GM21515 (cell line): ENCODE measurements around the gene ARHGDIB.
A peak's percentile ranks its signal among the peaks of the same experiment; 100 is the strongest.

ENCODE experiments used
- ATAC-seq: cut with Tn5 transposase; IDR thresholded peaks from one replicate; pipeline ENCODE4 v1.9.1; 2021; ENCODE audit not compliant: unreplicated experiment

The ARHGDIB gene

DNA sequence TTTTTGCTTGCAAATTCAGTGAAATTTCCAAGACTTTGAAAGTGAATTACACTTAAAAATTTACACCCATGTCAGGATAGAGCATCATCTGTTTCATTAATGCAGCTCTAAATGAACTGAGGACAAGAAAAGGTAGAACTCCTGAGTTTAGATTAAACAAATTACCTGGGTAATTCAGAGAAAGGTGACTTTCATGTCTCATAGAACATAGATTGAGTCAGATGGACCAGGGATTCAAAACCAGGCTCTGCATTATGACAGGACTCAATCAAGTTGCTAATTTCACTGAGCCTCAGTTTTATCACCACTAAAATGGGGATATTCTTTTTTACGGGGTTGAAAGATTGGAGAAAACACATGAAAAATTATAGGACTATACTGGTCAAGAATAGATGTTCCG is 4.5 kb downstream of the ARHGDIB start:
- no peak for ATAC-seq

DNA sequence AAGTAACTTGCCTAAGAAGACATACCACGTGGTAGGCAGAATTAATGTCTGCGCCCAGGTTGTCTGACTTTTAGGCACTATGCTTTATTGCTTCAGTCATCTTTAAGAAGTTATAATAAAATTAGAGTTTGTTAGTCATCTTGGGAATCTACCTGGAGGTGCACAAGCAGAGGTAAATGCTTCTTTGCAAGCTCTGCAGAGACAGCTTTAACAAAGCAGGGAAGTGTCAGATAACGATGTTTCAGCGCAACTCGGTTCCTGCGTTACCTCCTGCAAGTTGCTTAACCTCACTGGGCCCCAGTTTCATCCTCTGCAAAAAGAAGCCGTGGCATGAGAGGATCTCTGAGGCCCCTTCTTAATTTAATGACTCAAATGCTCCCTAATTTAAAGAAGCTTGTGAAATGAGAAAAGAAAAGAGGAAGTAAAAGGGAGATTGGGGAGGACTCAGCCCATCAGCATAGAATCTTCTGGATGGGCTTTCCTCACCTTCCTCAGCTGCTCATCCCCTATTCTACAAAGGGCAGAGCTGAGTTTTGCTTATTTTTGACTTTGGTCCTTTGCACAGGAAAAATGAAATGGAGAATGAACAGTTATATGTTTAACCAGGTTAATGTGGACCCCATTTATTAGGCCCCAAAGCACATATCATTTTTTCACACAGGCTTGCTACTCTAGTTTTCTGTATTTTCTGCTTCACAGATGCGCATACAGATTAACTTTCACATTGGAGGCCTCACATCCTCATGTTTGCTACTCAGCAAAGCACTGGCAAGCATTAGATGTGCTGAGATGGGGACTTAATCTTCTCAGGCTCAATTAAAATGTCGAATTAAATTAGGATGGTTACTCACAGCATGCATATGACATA is 5.1 kb downstream of the ARHGDIB start:
- peak; percentile 31 for ATAC-seq

DNA sequence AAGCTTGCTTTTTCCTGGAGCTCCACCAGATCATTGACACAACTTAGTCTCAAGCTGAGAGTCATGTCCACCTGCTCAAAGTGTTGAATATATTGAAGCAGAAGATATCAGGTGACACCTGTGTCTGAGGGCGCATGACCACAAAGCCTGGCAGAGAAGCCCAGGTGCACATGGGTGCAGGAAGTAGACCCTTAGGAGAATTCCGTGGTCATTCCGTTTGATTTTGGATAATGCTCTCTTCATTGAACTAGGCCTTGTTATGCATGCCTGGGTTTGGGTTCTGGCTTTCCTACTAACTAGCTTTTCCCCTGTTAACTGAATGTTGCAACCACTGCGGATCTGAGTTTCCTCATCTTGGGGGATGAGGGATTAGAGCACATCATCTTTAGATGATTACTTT is 7.1 kb downstream of the ARHGDIB start:
- no peak for ATAC-seq

DNA sequence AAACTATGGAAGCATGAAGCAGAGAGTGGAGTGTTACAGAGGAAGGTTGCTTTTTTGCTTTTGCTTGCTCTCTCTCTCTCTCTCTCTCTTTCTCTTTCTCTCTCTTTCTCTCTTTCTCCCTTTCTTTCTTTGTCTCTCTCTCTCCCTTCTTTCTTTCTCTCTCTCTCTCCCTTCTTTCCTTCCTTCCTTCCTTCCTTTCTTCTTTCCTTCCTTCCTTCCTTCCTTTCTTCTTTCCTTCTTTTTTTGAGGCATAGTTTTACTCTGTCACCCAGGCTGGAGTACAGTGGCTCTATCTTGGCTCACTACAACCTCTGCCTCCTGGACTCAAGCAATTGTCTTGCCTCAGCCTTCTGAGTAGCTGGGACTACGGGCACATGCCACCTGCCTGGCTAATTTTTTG is 7.6 kb downstream of the ARHGDIB start:
- ATAC-seq: no peak

DNA sequence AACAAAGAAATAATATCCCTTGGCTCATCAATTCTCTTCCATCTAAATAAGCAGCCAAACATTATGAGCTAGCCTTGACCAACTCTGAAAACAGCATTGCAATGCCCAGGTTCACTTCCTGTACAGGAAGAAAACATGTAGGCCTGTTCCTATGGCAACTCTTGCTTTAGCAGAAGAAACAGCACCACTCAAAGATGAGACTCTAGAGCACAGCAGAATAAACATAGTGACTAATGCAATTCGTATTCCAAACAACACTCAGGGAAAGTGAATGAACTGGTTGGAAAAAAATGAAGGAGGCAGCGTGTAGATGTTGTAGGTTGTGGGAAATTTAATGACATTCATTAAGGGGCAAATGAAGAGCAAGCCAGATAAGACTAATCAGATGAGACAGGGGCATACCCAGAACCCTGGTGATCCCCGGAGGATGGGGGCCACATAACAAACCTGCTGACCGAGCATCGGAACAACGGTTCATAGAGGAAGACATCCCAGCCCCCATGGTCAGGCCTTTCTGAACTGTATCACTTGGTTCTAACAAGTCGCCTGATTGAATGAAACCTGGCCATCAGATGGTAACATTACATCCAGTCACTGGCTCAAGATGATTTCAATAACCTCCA is 9.0 kb downstream of the ARHGDIB start:
- ATAC-seq: peak; percentile 58

DNA sequence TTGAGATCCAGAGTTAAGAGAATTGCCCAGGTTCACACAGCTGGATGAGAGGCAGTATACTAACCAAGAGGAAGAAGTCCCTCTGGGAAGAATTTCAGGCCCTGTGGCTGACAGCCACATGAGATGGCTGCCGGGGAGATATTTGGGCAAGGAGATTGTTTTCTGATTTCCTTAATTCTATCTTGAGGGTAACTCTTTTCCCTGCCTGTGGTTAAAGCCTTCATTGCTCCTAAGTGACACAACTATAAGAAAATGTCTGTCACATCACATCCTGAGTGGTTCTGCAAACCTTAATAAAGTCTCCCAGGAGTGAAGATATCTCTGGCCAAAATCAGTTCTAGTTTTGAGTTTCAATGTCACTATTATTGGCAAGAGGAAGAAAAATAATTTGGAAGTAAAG is 9.6 kb downstream of the ARHGDIB start:
- no peak for ATAC-seq

DNA sequence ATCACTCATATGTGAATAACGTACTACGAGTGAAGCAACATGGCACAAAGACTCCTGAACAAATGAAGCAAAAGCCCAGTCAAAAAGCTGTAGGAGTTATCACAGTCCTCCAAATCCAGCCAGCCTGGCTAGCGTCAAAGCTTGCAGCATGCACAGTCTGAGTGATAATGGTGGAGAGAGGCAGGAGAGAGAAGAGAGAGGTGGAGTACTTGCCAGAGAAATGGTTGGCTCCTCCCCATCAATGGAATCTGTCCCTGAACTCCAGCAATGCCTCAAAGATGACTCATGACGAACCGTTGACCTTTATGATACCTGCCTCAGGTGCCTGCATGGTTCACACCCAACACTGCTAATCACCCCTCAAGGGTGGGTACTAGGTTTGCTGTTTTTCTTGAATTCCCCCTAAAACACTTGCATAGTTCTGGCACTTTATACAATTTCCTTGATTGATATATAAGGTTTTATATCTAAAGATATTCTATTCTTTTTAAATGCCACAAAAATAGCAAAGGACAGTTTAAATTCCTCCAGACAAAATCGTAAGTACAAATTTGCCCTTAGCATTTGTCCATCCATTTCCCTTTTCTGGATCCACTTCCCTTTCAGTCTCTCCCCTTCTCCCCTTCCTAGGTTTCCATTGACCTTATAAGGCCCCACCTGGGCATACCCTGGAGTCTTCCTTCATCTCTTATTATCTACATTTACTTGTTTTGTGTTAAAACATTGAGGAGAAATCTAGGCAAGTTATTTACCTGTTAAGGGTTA is 10.2 kb downstream of the ARHGDIB start:
- no peak for ATAC-seq

DNA sequence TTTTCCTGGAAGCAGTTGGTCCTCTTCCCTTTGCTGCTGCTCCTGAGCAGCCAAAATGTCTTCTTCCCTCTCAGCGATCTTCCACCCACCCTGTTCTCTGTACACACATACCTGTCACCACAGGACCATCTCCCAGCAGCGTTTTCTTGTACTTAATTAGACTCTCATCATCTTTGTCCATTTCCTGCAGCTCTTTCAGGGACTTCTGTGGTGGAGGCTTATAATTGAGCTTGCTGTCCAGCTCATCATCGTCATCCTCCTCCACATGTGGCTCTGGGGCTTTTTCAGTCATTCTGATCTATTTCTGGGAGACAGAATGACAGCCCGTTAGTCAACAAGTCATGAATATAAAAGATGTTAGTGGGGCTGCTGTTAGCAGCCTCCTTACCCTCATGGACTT is 11.0 kb downstream of the ARHGDIB start:
- no peak for ATAC-seq

DNA sequence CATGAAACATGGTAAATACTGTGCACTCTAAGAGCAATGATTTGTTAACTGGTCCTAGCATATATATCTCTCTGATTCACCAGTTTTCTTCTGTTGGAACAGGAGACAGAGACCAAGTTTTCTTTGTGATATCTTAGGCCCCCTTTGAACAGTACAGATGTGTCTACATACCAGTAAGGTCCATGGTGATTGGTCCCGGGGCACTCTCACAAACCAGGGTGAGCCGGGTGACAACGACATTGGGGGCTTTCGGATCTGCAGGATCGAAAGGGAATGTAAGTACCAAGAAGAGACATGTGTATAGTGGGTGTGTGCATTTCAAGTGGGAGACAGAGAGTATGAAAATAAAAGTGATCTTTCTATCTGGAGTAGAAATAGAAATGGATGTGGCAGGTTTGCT is 11.8 kb downstream of the ARHGDIB start:
- no peak for ATAC-seq

DNA sequence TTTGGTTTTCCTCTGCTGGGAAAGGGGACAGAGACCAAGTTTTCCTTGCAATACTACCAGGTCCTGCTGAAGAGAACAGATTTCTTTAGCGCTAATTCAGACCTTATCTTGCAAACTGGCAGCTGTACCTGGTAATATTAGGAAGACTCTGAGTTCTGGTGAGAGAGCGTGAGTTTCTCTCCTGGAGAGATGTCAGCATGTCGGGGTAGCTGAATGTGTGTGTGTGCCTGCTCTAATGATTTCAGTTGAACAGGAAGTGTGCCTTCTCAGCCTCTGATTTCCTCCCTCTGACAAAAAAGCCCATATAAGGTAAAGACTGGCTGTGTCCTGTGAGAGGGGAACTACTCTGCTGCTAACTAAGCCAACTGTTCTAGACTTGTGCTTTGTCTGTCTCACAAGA is 12.7 kb downstream of the ARHGDIB start:
- ATAC-seq: peak; percentile 93

DNA sequence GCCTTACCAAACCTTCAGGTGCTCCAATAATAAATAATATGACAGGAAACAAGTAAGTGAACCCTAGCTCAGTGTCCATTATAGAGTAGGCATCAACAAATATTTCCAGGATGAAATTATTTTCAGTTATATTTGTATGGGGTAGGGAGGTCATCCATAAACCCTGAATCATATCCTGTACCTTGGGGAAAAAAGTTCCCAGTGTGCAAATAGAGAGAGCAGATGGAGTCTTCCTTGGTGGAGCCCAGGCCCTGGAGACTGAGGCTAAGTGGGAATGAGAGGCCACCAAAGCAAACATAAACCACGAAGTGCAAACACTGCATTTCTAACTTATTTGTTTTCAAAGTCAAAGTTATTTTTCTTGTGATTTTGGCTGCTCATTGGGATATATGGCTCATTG is 14.5 kb downstream of the ARHGDIB start:
- ATAC-seq: no peak

DNA sequence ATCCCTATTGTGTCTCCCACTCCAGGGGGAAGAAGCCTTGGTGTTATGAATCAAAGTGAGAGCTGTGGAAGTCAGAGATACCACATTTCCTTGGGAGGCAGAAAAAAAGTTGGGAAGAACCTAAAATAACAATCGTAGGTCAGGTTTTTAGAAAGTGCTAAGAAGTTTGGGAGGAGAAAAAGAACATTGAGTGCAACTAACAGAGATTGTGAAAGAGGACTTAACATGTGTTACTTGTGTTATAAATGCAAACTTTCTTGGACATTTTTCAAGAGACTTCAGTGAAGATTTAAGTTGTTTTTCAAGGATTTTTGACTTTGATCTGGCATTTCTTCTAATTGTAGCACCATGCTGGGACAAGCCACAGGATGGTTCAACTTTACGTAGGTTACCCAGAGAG is 15.2 kb downstream of the ARHGDIB start:
- no peak for ATAC-seq

DNA sequence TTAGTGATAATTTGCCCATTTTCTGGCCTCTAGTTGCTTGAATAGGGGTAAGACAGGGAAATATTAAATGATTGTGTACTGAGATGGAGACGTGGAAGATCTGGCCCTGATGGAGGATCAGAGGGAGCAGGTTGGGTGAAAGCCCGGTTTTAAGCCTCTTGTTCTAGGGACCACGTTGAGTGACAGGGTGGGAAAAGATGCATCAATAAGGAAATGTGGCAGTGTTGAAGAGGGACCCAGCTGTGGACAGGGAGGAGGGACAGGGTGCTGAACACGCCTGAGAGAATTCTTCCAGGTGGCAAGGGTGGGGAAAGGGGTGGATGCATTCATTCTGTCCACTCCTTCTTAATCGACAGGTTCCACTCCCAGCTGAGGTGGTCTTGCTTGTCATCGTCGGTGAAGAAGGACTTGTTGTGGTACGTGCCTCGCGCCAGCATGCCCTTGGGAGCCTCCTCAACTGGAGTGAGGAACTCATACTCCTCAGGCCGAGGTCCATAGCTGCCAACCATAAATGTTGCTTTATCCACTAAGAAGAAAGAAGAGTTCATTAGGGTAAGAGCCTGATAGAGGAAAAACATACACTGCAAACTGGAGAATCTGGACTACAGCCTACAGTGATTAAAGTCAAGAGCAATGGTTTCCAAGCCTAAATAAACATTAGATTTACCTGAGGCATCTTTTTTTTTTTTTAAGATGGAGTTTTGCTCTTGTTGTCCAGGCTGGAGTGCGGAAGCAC is 19.0 kb downstream of the ARHGDIB start:
- no peak for ATAC-seq

DNA sequence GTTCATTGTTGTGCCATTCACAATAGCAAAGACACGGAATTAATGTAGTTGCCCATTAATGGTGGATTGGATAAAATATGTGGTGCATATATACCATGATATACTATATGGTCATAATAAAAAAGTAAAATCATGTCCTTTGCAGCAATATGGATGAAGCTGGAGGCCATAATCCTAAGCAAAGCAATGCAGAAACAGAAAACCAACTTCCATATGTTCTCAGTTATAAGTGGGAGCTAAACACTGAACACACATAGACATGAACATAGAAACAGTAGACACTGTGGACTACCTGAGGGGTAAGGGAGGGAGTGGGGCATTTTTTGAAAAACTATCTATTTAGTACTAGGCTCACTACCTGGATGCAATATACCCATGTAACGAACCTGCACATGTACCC is 20.0 kb downstream of the ARHGDIB start:
- no peak for ATAC-seq

DNA sequence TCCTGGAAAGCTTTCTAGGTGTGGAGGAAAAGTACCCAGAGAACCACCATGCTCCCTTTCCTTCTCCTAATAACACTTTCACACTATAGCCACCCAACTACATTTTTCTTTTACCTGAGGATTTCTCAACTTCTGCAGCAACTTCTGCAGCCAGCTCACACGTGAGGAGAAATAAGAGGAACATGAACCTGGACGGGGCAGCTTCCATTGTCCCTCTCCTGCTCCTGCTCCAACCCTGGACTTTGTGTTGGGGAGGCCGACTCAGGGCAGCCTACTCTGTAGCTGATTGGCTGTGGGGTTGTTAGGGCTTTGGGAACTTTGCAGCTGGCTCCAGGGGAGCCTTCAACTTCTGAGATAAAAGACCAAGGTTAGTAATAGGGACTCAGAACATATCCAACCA is 23.1 kb downstream of the ARHGDIB start, which contains the start of gene ERP27:
Gene ERP27, minus strand, starts transcription at position 237 of the 400 bp plus-strand sequence. Its CDS starts 29 bp downstream, at position 208.
- no peak for ATAC-seq

DNA sequence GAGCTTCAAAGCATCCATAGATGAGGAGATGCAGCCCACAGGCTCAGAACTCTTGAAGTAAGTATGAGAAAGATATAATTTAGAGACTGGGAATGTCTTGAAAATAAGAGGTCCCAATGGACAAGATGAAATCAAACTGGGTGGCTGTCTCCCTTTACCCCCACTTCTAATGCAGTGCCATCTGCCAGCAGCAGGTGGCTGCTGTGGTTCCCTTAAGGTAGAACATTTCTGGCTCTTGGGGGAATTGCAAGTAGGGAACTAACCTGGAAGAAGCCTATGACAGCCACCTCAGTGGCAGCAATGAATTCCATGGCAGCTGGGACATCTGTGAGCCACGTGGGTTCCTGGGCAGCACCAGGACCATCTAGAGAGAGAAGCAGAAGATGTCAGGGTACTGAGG is 23.7 kb downstream of the ARHGDIB start:
- no peak for ATAC-seq

DNA sequence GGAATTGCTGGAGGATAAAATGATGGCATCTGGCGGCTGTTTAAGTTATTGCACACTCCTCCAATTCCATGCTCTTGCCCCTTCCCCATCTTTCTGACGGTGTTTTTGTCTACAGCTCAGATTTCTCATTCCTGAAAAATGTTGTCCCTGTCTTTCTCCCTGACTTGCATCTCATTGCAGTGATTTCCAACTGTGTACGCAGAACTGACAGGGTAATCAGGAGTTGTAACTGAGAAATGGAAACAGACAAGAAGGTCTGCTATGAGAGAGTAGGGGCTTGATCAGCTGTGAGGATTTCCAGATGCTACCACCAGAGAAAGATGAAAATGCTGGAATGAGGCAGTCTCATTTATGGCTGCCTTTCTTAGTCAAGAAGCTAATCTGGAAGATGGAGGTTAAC is 24.4 kb downstream of the ARHGDIB start:
- ATAC-seq: no peak

DNA sequence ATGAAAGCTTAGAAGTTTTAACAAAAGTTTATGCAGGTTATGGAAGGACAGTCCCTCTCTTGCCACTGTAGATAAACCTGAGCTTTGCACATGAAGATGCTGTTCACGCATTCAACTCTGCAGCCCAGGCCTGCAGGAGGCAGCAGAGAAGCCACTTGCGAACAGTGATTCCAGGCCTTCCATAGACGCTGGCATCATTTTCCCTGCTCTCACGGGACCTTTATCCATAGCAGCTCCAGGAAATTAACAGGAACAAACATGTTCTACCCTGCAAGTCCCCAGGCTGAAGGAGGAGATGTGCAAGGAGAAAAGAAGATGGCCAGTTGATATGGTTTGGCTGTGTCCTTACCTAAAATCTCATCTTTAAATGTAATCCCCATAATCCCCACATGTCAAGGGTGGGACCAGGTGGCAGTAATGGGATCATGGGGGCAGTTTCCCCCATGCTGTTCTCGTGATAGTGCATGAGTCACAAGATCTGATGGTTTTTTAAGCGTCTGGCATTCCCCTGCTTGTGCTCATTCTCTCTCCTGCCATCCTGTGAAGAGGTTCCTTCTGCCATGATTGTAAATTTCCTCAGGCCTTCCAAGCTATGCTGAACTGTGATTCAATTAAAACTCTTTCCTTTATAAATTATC is 25.1 kb downstream of the ARHGDIB start:
- ATAC-seq: no peak

DNA sequence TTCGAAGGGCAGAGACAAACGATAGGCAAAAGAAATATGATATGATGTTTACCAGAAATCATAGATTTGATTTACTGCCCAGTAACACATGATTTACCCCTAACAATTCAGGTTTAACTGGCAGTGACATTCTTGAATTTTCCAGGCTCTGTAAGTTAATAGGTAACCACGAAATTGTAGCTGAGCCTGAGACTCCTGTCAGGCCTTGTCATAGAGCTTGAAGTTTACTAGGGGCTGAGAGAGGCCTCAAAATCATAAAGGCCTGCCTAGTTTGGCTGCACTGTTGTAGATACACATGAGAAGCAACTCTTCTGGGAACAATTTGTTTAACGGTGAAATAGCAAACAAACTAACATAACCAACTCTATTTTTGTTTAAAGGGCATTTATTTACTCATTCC is 26.4 kb downstream of the ARHGDIB start:
- no peak for ATAC-seq

DNA sequence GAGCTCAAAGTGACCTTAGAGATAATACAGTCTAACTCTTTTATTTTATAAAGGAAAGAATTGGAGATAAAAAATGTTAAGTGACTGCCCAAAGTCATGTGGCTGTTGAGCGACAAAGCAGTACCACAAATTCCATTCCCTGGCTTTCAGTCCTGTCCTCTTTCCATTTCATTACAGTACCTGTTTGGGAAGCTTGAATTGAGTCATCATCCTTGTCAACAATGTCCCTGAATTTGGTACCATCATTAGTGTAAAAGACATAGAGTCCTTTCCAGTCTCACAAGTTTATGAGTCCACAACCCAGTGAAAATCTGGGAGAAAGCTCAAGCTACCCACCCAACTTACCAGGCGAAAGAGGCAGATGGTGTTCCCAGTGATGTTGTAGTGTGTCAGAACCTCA is 26.9 kb downstream of the ARHGDIB start:
- ATAC-seq: no peak
